H1 (cell line): ENCODE results near the gene BAHD1. TPM values are rescaled to one million over a fixed set of nuclear protein-coding genes. Genes with fewer than 3 reads are reported as not detected.

Experiments
- CTCF ChIA-PET: fragments of 300-600 bp; sonication (Branson Sonifier 250); formaldehyde crosslinking; loops from one replicate; lab custom pipeline; 2021; ENCODE audit not compliant: partially characterized antibody; lab: Charles Lee
- POLR2A ChIA-PET: fragments of 300-600 bp; sonication (Branson Sonifier 250); formaldehyde crosslinking; loops from one replicate; lab custom pipeline; 2021; ENCODE audit warnings: inconsistent platforms; ENCODE audit not compliant: partially characterized antibody; lab: Charles Lee
- DNase-seq, 2 experiments: peaks; one replicate each; pipeline versions ENCODE4 v3.0.0 to v3.0.0-alpha.2; 2010 to 2022; ENCODE audit warnings: low spot score in 2 of 2, low read depth in 1 of 2, mixed read lengths in 1 of 2
- FAIRE-seq: peaks from 2 replicates; lab custom pipeline; 2011; peaks lifted over from hg19 to GRCh38; lab: Jason Lieb, UNC
- H2AFZ ChIP-seq: 2 replicates; pipeline ENCODE4 v1.8.1; 2012; ENCODE audit warnings: low read length, inconsistent platforms
- H2AK5ac ChIP-seq: 2 replicates; pipeline ENCODE4 v1.6.1; 2013; ENCODE audit warnings: low read depth, low read length
- H2BK120ac ChIP-seq: replicated peaks from 2 replicates; pipeline ENCODE3; 2013; ENCODE audit warnings: low read depth, low read length, inconsistent platforms
- H2BK12ac ChIP-seq: 2 replicates; pipeline ENCODE4 v1.6.1; 2013; ENCODE audit warnings: low read depth, low read length
- H2BK15ac ChIP-seq: 2 replicates; pipeline ENCODE4 v1.6.1; 2013; ENCODE audit warnings: low read length
- H2BK20ac ChIP-seq: 2 replicates; pipeline ENCODE4 v1.6.1; 2013; ENCODE audit warnings: low read length
- H2BK5ac ChIP-seq: 2 replicates; pipeline ENCODE4 v1.6.1; 2013; ENCODE audit warnings: low read depth, low read length
- H3K14ac ChIP-seq: 2 replicates; pipeline ENCODE4 v1.6.1; 2013; ENCODE audit warnings: inconsistent platforms; ENCODE audit not compliant: insufficient read length
- H3K18ac ChIP-seq: 2 replicates; pipeline ENCODE4 v1.6.1; 2013; ENCODE audit warnings: low read length; ENCODE audit errors: extremely low read depth
- H3K23ac ChIP-seq: 2 replicates; pipeline ENCODE4 v1.6.1; 2013; ENCODE audit warnings: inconsistent platforms; ENCODE audit not compliant: insufficient read length
- H3K23me2 ChIP-seq: 2 replicates; pipeline ENCODE4 v1.6.1; 2013; ENCODE audit warnings: low read depth, low read length
- H3K27ac ChIP-seq: 2 replicates; pipeline ENCODE4 v1.6.1; 2011; ENCODE audit warnings: low read depth, low read length, inconsistent platforms
- H3K27me3 ChIP-seq, 4 experiments: replicated peaks in 1 of 4; 1 replicate in 1 of 4; 2 replicates in 3 of 4; pipeline versions ENCODE4 v1.6.1 to v1.8.1; 2011 to 2013; ENCODE audit warnings: low read length in 3 of 4, mild to moderate bottlenecking in 3 of 4, inconsistent platforms in 2 of 4, mixed read lengths in 2 of 4, moderate library complexity in 1 of 4; ENCODE audit not compliant: control insufficient read depth in 3 of 4, insufficient read depth in 3 of 4; ENCODE audit errors: extremely low read depth in 1 of 4
- H3K36me3 ChIP-seq, 4 experiments: 2 replicates each; pipeline versions ENCODE4 v1.6.1 to v1.8.1; 2011 to 2013; ENCODE audit warnings: mild to moderate bottlenecking in 4 of 4, low read length in 3 of 4, moderate library complexity in 2 of 4, control low read depth in 1 of 4, inconsistent platforms in 1 of 4; ENCODE audit not compliant: insufficient read depth in 4 of 4, control insufficient read depth in 2 of 4
- H3K4ac ChIP-seq: replicated peaks from 2 replicates; pipeline ENCODE3; 2013; ENCODE audit warnings: low read length, low read depth, mixed read lengths, inconsistent platforms; ENCODE audit not compliant: insufficient read length
- H3K4me1 ChIP-seq, 4 experiments: replicated peaks in 1 of 4; 1 replicate in 1 of 4; 2 replicates in 3 of 4; pipeline versions ENCODE4 v1.6.1 to v1.8.1; 2011 to 2013; ENCODE audit warnings: low read length in 3 of 4, inconsistent platforms in 2 of 4, mixed read lengths in 1 of 4; ENCODE audit not compliant: insufficient read depth in 4 of 4, control insufficient read depth in 3 of 4
- H3K4me2 ChIP-seq, 2 experiments: 2 replicates each; pipeline versions ENCODE4 v1.6.1 to v1.8.1; 2011 to 2013; ENCODE audit warnings: low read depth in 2 of 2, low read length in 2 of 2, control low read depth in 1 of 2, inconsistent platforms in 1 of 2, mild to moderate bottlenecking in 1 of 2; ENCODE audit not compliant: insufficient read depth in 1 of 2
- H3K4me3 ChIP-seq, 4 experiments: fragments of 200-600, 300-600 bp in 1 of 4; sonication (generic), shearing (Covaris generic), sonication (Bioruptor Twin) in 1 of 4; 2 replicates each; pipeline versions ENCODE4 v1.5.1 to v1.8.1; 2011 to 2016; ENCODE audit warnings: low read length in 4 of 4, low read depth in 3 of 4, control low read depth in 2 of 4, inconsistent platforms in 2 of 4, mild to moderate bottlenecking in 2 of 4, mixed read lengths in 1 of 4, moderate library complexity in 1 of 4; ENCODE audit not compliant: insufficient read depth in 2 of 4; ENCODE audit errors: extremely low read depth in 1 of 4
- H3K56ac ChIP-seq: replicated peaks from 2 replicates; pipeline ENCODE3; 2013; ENCODE audit warnings: low read depth, mild to moderate bottlenecking, mixed read lengths, low read length, inconsistent platforms; ENCODE audit not compliant: insufficient read length
- H3K79me1 ChIP-seq: 2 replicates; pipeline ENCODE4 v1.6.1; 2013; ENCODE audit warnings: low read depth, low read length, control low read depth
- H3K79me2 ChIP-seq, 2 experiments: 2 replicates each; pipeline versions ENCODE4 v1.6.1 to v1.8.1; 2012 to 2013; ENCODE audit warnings: low read length in 2 of 2, mild to moderate bottlenecking in 2 of 2, inconsistent platforms in 1 of 2; ENCODE audit not compliant: insufficient read depth in 2 of 2, control insufficient read depth in 1 of 2
- H3K9ac ChIP-seq, 4 experiments: replicated peaks in 1 of 4; 1 replicate in 1 of 4; 2 replicates in 3 of 4; pipeline versions ENCODE4 v1.6.1 to v1.8.1; 2011 to 2013; ENCODE audit warnings: low read depth in 3 of 4, low read length in 3 of 4, control low read depth in 2 of 4, mild to moderate bottlenecking in 2 of 4, moderate library complexity in 2 of 4, inconsistent platforms in 1 of 4; ENCODE audit errors: extremely low read depth in 1 of 4
- H3K9me3 ChIP-seq, 2 experiments: 2 replicates each; pipeline versions ENCODE4 v1.6.1 to v1.8.1; 2012 to 2013; ENCODE audit warnings: mild to moderate bottlenecking in 2 of 2, moderate library complexity in 2 of 2, control low read depth in 1 of 2, inconsistent platforms in 1 of 2, low read depth in 1 of 2, low read length in 1 of 2, mixed read lengths in 1 of 2; ENCODE audit not compliant: insufficient read depth in 2 of 2
- H4K20me1 ChIP-seq, 2 experiments: replicated peaks in 1 of 2; 2 replicates each; pipeline versions ENCODE3 to v1.8.1; 2011 to 2013; ENCODE audit warnings: inconsistent platforms in 2 of 2, low read length in 2 of 2, mild to moderate bottlenecking in 1 of 2; ENCODE audit not compliant: insufficient read depth in 2 of 2, control insufficient read depth in 1 of 2
- H4K5ac ChIP-seq: 2 replicates; pipeline ENCODE4 v1.6.1; 2013; ENCODE audit warnings: low read length, low read depth, mixed read lengths, inconsistent platforms; ENCODE audit not compliant: insufficient read length
- H4K8ac ChIP-seq: 2 replicates; pipeline ENCODE4 v1.8.0; 2013; ENCODE audit warnings: mild to moderate bottlenecking, moderate library complexity, low read length, inconsistent platforms; ENCODE audit not compliant: insufficient read depth; ENCODE audit errors: extremely low read depth
- H4K91ac ChIP-seq: replicated peaks from 2 replicates; pipeline ENCODE3; 2013; ENCODE audit warnings: low read length, mixed read lengths, inconsistent platforms; ENCODE audit not compliant: insufficient read length
- CHD1 ChIP-seq: IDR thresholded peaks from 2 replicates; pipeline ENCODE4 v1.6.1; 2012; ENCODE audit warnings: low read depth, low read length, improper control_type of control experiment
- HDAC2 ChIP-seq, 2 experiments: fragments of 300-600 bp in 1 of 2; sonication (generic) in 1 of 2; IDR thresholded peaks; 2 replicates each; pipeline ENCODE4 v1.6.1; 2011 to 2012; ENCODE audit warnings: low read depth in 2 of 2, low read length in 2 of 2, mild to moderate bottlenecking in 2 of 2, moderate library complexity in 2 of 2, borderline replicate concordance in 1 of 2, inconsistent platforms in 1 of 2
- MAFK ChIP-seq: IDR thresholded peaks from 2 replicates; pipeline ENCODE4 v1.6.1; 2012; ENCODE audit warnings: low read depth, mild to moderate bottlenecking, improper control_type of control experiment, low read length
- MAX ChIP-seq: IDR thresholded peaks from 2 replicates; pipeline ENCODE4 v1.6.1; 2012; ENCODE audit warnings: inconsistent platforms
- NRF1 ChIP-seq: IDR thresholded peaks from 2 replicates; pipeline ENCODE4 v1.6.1; 2011; ENCODE audit warnings: mild to moderate bottlenecking, low read depth, low read length, improper control_type of control experiment
- RBBP5 ChIP-seq: IDR thresholded peaks from 2 replicates; pipeline ENCODE4 v1.7.1; 2012; ENCODE audit warnings: low read depth, mild to moderate bottlenecking, inconsistent platforms, low read length, moderate library complexity, borderline replicate concordance
- SP2 ChIP-seq: IDR thresholded peaks from 2 replicates; pipeline ENCODE4 v1.6.1; 2012; ENCODE audit warnings: mild to moderate bottlenecking, low read length, inconsistent platforms
- TEAD4 ChIP-seq: IDR thresholded peaks from 2 replicates; pipeline ENCODE4 v1.6.1; 2012; ENCODE audit warnings: low read depth, low read length, inconsistent platforms, mixed read lengths
- WGBS, 2 experiments: shearing (Covaris generic) in 1 of 2; methylation state at CpG; one replicate each; pipeline versions ENCODE4 v1.1.6 to v1.1.7; 2013 to 2015; ENCODE audit warnings: low lambda C conversion rate in 2 of 2, mixed read lengths in 2 of 2, inconsistent platforms in 1 of 2, low coverage in 1 of 2, missing lambda C conversion rate in 1 of 2; ENCODE audit not compliant: insufficient replicate concordance in 2 of 2, insufficient coverage in 1 of 2, insufficient read length in 1 of 2; ENCODE audit errors: extremely low coverage in 1 of 2, missing lambda C conversion rate in 1 of 2; 5-methylcytosine and 5-hydroxymethylcytosine counted together
- polyA plus RNA-seq, 7 experiments: library from polyadenylated mRNA; depleted of rRNA in 3 of 7; stranded (reverse) in 5 of 7; unstranded in 2 of 7; fragments of >200 nt in 5 of 7; fragments of 200-250 nt in 2 of 7; gene quantifications; 1 replicate in 5 of 7; 2 replicates in 1 of 7; 4 replicates in 1 of 7; pipeline versions ENCODE4 v1.2.1 to v1.2.3, GENCODE V29; 2011 to 2013; ENCODE audit warnings: missing spikeins in 2 of 7, mixed read lengths in 2 of 7
- total RNA-seq: library from RNA; stranded (reverse); fragmentation: NEBNext Ultra II Directional; extraction: Animal tissue kit (Norgen Biotek cat#: 25700); gene quantifications from 2 replicates; pipeline ENCODE4 v1.2.1, GENCODE V29; 2021
- TF ChIP-seq, protein P1 (sequence below): IDR thresholded peaks from 2 replicates; pipeline ENCODE4 v1.6.1; 2012; ENCODE audit warnings: low read length, inconsistent platforms

The BAHD1 gene
- total and polyA plus RNA-seq, 2 of the 8 experiments (the other 6 are each of a cell fraction or from before 2014, with no cell fraction given) = 15.0 to 38.9 TPM

- Histone ChIP-seq H3K79me2 (peaks cover 0 to 9% of the 10 kb centered on the region in 2 experiments; a peak in 2 of 4 replicates), H2BK5ac (no peak overlapping the region), H3K56ac (no peak overlapping the region), H4K8ac (no peak overlapping the region), H3K79me1 (peaks cover 3% of the 10 kb centered on the region; the same call in 1 of the 2 replicates), H4K91ac (no peak overlapping the region), H3K27me3 (no peaks in the 10 kb centered on the region), H3K23ac (no peak overlapping the region), H3K9me3 (no peaks in the 10 kb centered on the region), H2AFZ (no peak overlapping the region), H4K20me1 (peaks cover 0 to 10% of the 10 kb centered on the region in 2 experiments), H3K18ac (no peak overlapping the region), H2BK15ac (no peak overlapping the region), H4K5ac (no peak overlapping the region), H2BK20ac (no peak overlapping the region), H3K9ac (no peak overlapping the region), H2BK120ac (no peak overlapping the region), H3K4me1 (peaks cover 0 to 3% (median under 1%) of the 10 kb centered on the region in 4 experiments; a peak in 1 of 7 replicates), H3K23me2 (no peaks in the 10 kb centered on the region), H3K4me3 (no peak overlapping the region), H2AK5ac (no peak overlapping the region), H3K27ac (no peak overlapping the region), H3K14ac (no peak overlapping the region), H3K4me2 (no peak overlapping the region), H2BK12ac (no peak overlapping the region), H3K4ac (no peak overlapping the region), H3K36me3 (peaks cover 40 to 87% (median 75%) of the 10 kb centered on the region in 4 experiments)
- DNase-seq (no peak), FAIRE-seq (no peak)
- ChIA-PET POLR2A (interaction anchor here (0.8 to 1.5 kb wide), 5 partner anchors 9 to 42 kb away, joined by 3 to 5 read pairs (median 3); partner anchors contain the start of gene KNSTRN), CTCF (interaction anchor here (4.3 to 16.2 kb wide), 3 partner anchors 9 to 72 kb away, joined by 17 to 184 read pairs (median 27); partner anchors contain the start of gene CCDC9B)
- TF ChIP-seq TEAD4 (no peak), HDAC2 (IDR thresholded peaks at IDR 0.05; ENCODE audit: borderline replicate concordance in 1 of 2, low read depth in 2 of 2, low read length in 2 of 2) (no peak), RBBP5 (no peak), SP2 (no peak), NRF1 (no peak), MAX (no peak), CHD1 (no peak), MAFK (no peak)
- TF ChIP-seq, protein P1, sequence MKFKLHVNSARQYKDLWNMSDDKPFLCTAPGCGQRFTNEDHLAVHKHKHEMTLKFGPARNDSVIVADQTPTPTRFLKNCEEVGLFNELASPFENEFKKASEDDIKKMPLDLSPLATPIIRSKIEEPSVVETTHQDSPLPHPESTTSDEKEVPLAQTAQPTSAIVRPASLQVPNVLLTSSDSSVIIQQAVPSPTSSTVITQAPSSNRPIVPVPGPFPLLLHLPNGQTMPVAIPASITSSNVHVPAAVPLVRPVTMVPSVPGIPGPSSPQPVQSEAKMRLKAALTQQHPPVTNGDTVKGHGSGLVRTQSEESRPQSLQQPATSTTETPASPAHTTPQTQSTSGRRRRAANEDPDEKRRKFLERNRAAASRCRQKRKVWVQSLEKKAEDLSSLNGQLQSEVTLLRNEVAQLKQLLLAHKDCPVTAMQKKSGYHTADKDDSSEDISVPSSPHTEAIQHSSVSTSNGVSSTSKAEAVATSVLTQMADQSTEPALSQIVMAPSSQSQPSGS = no peak
- WGBS, 2 experiments = 91% methylated on average over 7 of the region's 7 CpGs; no CpG with 5 or more reads in 1 of the 2 experiments
These were observed 28.5 kb upstream of the BAHD1 start for GRCh38 chr15:40412095-40412759.
